PFSK-1 (cell line): ENCODE measurements around the gene BABAM2.

ENCODE experiments used
- FOXP2 ChIP-seq: optimal IDR thresholded peaks from 2 replicates; pipeline ENCODE3; 2011; ENCODE audit warnings: borderline replicate concordance, control low read depth, inconsistent platforms; ENCODE audit not compliant: insufficient read depth; ENCODE audit errors: extremely low read length, extremely low read depth
- POLR2AphosphoS5 ChIP-seq: IDR thresholded peaks from 2 replicates; pipeline ENCODE4 v1.6.1; 2012; ENCODE audit warnings: low read depth, mild to moderate bottlenecking, control low read depth, low read length, moderate library complexity
- REST ChIP-seq, 2 experiments: IDR thresholded peaks; 2 replicates each; pipeline versions ENCODE4 v1.6.1 to v1.8.0; 2011 to 2012; ENCODE audit warnings: low read depth in 2 of 2, low read length in 2 of 2, control low read depth in 1 of 2, inconsistent platforms in 1 of 2, mild to moderate bottlenecking in 1 of 2, moderate library complexity in 1 of 2; ENCODE audit not compliant: insufficient read depth in 1 of 2
- SIN3A ChIP-seq: IDR thresholded peaks from 2 replicates; pipeline ENCODE4 v1.6.1; 2012; ENCODE audit warnings: mild to moderate bottlenecking, low read length, moderate library complexity, borderline replicate concordance; ENCODE audit not compliant: insufficient read depth
- TAF1 ChIP-seq: IDR thresholded peaks from 2 replicates; pipeline ENCODE4 v1.6.1; 2012; ENCODE audit warnings: low read length, control low read depth, borderline replicate concordance; ENCODE audit not compliant: insufficient read depth

Gene BABAM2

GRCh38 chr2:27935026-27935425, 44.5 kb downstream of the BABAM2 start:
- TF ChIP-seq REST (IDR thresholded peaks at IDR 0.05; ENCODE audit: insufficient read depth in 1 of 2, low read depth in 2 of 2, low read length in 2 of 2) = no peak
- TF ChIP-seq TAF1 = no peak
- TF ChIP-seq POLR2AphosphoS5 = no peak
- TF ChIP-seq SIN3A = no peak
- no peak for TF ChIP-seq FOXP2

GRCh38 chr2:27940090-27940671, 49.7 kb downstream of the BABAM2 start:
- no peak for TF ChIP-seq REST (IDR thresholded peaks at IDR 0.05; ENCODE audit: insufficient read depth in 1 of 2, low read depth in 2 of 2, low read length in 2 of 2)
- no peak for TF ChIP-seq FOXP2
- TF ChIP-seq SIN3A = no peak
- no peak for TF ChIP-seq TAF1
- TF ChIP-seq POLR2AphosphoS5 = no peak

GRCh38 chr2:27940982-27941381, 50.5 kb downstream of the BABAM2 start:
- no peak for TF ChIP-seq FOXP2
- TF ChIP-seq SIN3A = no peak
- no peak for TF ChIP-seq REST (IDR thresholded peaks at IDR 0.05; ENCODE audit: insufficient read depth in 1 of 2, low read depth in 2 of 2, low read length in 2 of 2)
- TF ChIP-seq TAF1 = no peak

- TF ChIP-seq REST (IDR thresholded peaks at IDR 0.05; ENCODE audit: insufficient read depth in 1 of 2, low read depth in 2 of 2, low read length in 2 of 2) (no peak), FOXP2 (no peak), TAF1 (no peak), SIN3A (no peak), POLR2AphosphoS5 (no peak)
Observed at GRCh38 chr2:27942612-27943547, 52.4 kb downstream of the BABAM2 start.
